H1 (cell line): ENCODE results near the gene EXOSC1. TPM values are rescaled to one million over a fixed set of nuclear protein-coding genes. Genes with fewer than 3 reads are reported as not detected.

Source experiments
- CTCF ChIA-PET: fragments of 300-600 bp; sonication (Branson Sonifier 250); formaldehyde crosslinking; loops from one replicate; lab custom pipeline; 2021; ENCODE audit not compliant: partially characterized antibody; lab: Charles Lee
- POLR2A ChIA-PET: fragments of 300-600 bp; sonication (Branson Sonifier 250); formaldehyde crosslinking; loops from one replicate; lab custom pipeline; 2021; ENCODE audit warnings: inconsistent platforms; ENCODE audit not compliant: partially characterized antibody; lab: Charles Lee
- DNase-seq, 2 experiments: peaks; one replicate each; pipeline versions ENCODE4 v3.0.0 to v3.0.0-alpha.2; 2010 to 2022; ENCODE audit warnings: low spot score in 2 of 2, low read depth in 1 of 2, mixed read lengths in 1 of 2
- FAIRE-seq: peaks from 2 replicates; lab custom pipeline; 2011; peaks lifted over from hg19 to GRCh38; lab: Jason Lieb, UNC
- H2AFZ ChIP-seq: 2 replicates; pipeline ENCODE4 v1.8.1; 2012; ENCODE audit warnings: low read length, inconsistent platforms
- H2AK5ac ChIP-seq: 2 replicates; pipeline ENCODE4 v1.6.1; 2013; ENCODE audit warnings: low read depth, low read length
- H2BK120ac ChIP-seq: replicated peaks from 2 replicates; pipeline ENCODE3; 2013; ENCODE audit warnings: low read depth, low read length, inconsistent platforms
- H2BK12ac ChIP-seq: 2 replicates; pipeline ENCODE4 v1.6.1; 2013; ENCODE audit warnings: low read depth, low read length
- H2BK15ac ChIP-seq: 2 replicates; pipeline ENCODE4 v1.6.1; 2013; ENCODE audit warnings: low read length
- H2BK20ac ChIP-seq: 2 replicates; pipeline ENCODE4 v1.6.1; 2013; ENCODE audit warnings: low read length
- H2BK5ac ChIP-seq: 2 replicates; pipeline ENCODE4 v1.6.1; 2013; ENCODE audit warnings: low read depth, low read length
- H3K14ac ChIP-seq: 2 replicates; pipeline ENCODE4 v1.6.1; 2013; ENCODE audit warnings: inconsistent platforms; ENCODE audit not compliant: insufficient read length
- H3K18ac ChIP-seq: 2 replicates; pipeline ENCODE4 v1.6.1; 2013; ENCODE audit warnings: low read length; ENCODE audit errors: extremely low read depth
- H3K23ac ChIP-seq: 2 replicates; pipeline ENCODE4 v1.6.1; 2013; ENCODE audit warnings: inconsistent platforms; ENCODE audit not compliant: insufficient read length
- H3K23me2 ChIP-seq: 2 replicates; pipeline ENCODE4 v1.6.1; 2013; ENCODE audit warnings: low read depth, low read length
- H3K27ac ChIP-seq: 2 replicates; pipeline ENCODE4 v1.6.1; 2011; ENCODE audit warnings: low read depth, low read length, inconsistent platforms
- H3K27me3 ChIP-seq, 4 experiments: replicated peaks in 1 of 4; 1 replicate in 1 of 4; 2 replicates in 3 of 4; pipeline versions ENCODE4 v1.6.1 to v1.8.1; 2011 to 2013; ENCODE audit warnings: low read length in 3 of 4, mild to moderate bottlenecking in 3 of 4, inconsistent platforms in 2 of 4, mixed read lengths in 2 of 4, moderate library complexity in 1 of 4; ENCODE audit not compliant: control insufficient read depth in 3 of 4, insufficient read depth in 3 of 4; ENCODE audit errors: extremely low read depth in 1 of 4
- H3K36me3 ChIP-seq, 4 experiments: 2 replicates each; pipeline versions ENCODE4 v1.6.1 to v1.8.1; 2011 to 2013; ENCODE audit warnings: mild to moderate bottlenecking in 4 of 4, low read length in 3 of 4, moderate library complexity in 2 of 4, control low read depth in 1 of 4, inconsistent platforms in 1 of 4; ENCODE audit not compliant: insufficient read depth in 4 of 4, control insufficient read depth in 2 of 4
- H3K4ac ChIP-seq: replicated peaks from 2 replicates; pipeline ENCODE3; 2013; ENCODE audit warnings: low read length, low read depth, mixed read lengths, inconsistent platforms; ENCODE audit not compliant: insufficient read length
- H3K4me1 ChIP-seq, 4 experiments: replicated peaks in 1 of 4; 1 replicate in 1 of 4; 2 replicates in 3 of 4; pipeline versions ENCODE4 v1.6.1 to v1.8.1; 2011 to 2013; ENCODE audit warnings: low read length in 3 of 4, inconsistent platforms in 2 of 4, mixed read lengths in 1 of 4; ENCODE audit not compliant: insufficient read depth in 4 of 4, control insufficient read depth in 3 of 4
- H3K4me2 ChIP-seq, 2 experiments: 2 replicates each; pipeline versions ENCODE4 v1.6.1 to v1.8.1; 2011 to 2013; ENCODE audit warnings: low read depth in 2 of 2, low read length in 2 of 2, control low read depth in 1 of 2, inconsistent platforms in 1 of 2, mild to moderate bottlenecking in 1 of 2; ENCODE audit not compliant: insufficient read depth in 1 of 2
- H3K4me3 ChIP-seq, 4 experiments: fragments of 200-600, 300-600 bp in 1 of 4; sonication (generic), shearing (Covaris generic), sonication (Bioruptor Twin) in 1 of 4; 2 replicates each; pipeline versions ENCODE4 v1.5.1 to v1.8.1; 2011 to 2016; ENCODE audit warnings: low read length in 4 of 4, low read depth in 3 of 4, control low read depth in 2 of 4, inconsistent platforms in 2 of 4, mild to moderate bottlenecking in 2 of 4, mixed read lengths in 1 of 4, moderate library complexity in 1 of 4; ENCODE audit not compliant: insufficient read depth in 2 of 4; ENCODE audit errors: extremely low read depth in 1 of 4
- H3K56ac ChIP-seq: replicated peaks from 2 replicates; pipeline ENCODE3; 2013; ENCODE audit warnings: low read depth, mild to moderate bottlenecking, mixed read lengths, low read length, inconsistent platforms; ENCODE audit not compliant: insufficient read length
- H3K79me1 ChIP-seq: 2 replicates; pipeline ENCODE4 v1.6.1; 2013; ENCODE audit warnings: low read depth, low read length, control low read depth
- H3K79me2 ChIP-seq, 2 experiments: 2 replicates each; pipeline versions ENCODE4 v1.6.1 to v1.8.1; 2012 to 2013; ENCODE audit warnings: low read length in 2 of 2, mild to moderate bottlenecking in 2 of 2, inconsistent platforms in 1 of 2; ENCODE audit not compliant: insufficient read depth in 2 of 2, control insufficient read depth in 1 of 2
- H3K9ac ChIP-seq, 4 experiments: replicated peaks in 1 of 4; 1 replicate in 1 of 4; 2 replicates in 3 of 4; pipeline versions ENCODE4 v1.6.1 to v1.8.1; 2011 to 2013; ENCODE audit warnings: low read depth in 3 of 4, low read length in 3 of 4, control low read depth in 2 of 4, mild to moderate bottlenecking in 2 of 4, moderate library complexity in 2 of 4, inconsistent platforms in 1 of 4; ENCODE audit errors: extremely low read depth in 1 of 4
- H3K9me3 ChIP-seq, 2 experiments: 2 replicates each; pipeline versions ENCODE4 v1.6.1 to v1.8.1; 2012 to 2013; ENCODE audit warnings: mild to moderate bottlenecking in 2 of 2, moderate library complexity in 2 of 2, control low read depth in 1 of 2, inconsistent platforms in 1 of 2, low read depth in 1 of 2, low read length in 1 of 2, mixed read lengths in 1 of 2; ENCODE audit not compliant: insufficient read depth in 2 of 2
- H4K20me1 ChIP-seq, 2 experiments: replicated peaks in 1 of 2; 2 replicates each; pipeline versions ENCODE3 to v1.8.1; 2011 to 2013; ENCODE audit warnings: inconsistent platforms in 2 of 2, low read length in 2 of 2, mild to moderate bottlenecking in 1 of 2; ENCODE audit not compliant: insufficient read depth in 2 of 2, control insufficient read depth in 1 of 2
- H4K5ac ChIP-seq: 2 replicates; pipeline ENCODE4 v1.6.1; 2013; ENCODE audit warnings: low read length, low read depth, mixed read lengths, inconsistent platforms; ENCODE audit not compliant: insufficient read length
- H4K8ac ChIP-seq: 2 replicates; pipeline ENCODE4 v1.8.0; 2013; ENCODE audit warnings: mild to moderate bottlenecking, moderate library complexity, low read length, inconsistent platforms; ENCODE audit not compliant: insufficient read depth; ENCODE audit errors: extremely low read depth
- H4K91ac ChIP-seq: replicated peaks from 2 replicates; pipeline ENCODE3; 2013; ENCODE audit warnings: low read length, mixed read lengths, inconsistent platforms; ENCODE audit not compliant: insufficient read length
- CEBPB ChIP-seq: IDR thresholded peaks from 2 replicates; pipeline ENCODE4 v1.6.1; 2012; ENCODE audit warnings: low read depth, low read length
- RFX5 ChIP-seq: IDR thresholded peaks from 2 replicates; pipeline ENCODE4 v1.6.1; 2011; ENCODE audit warnings: low read depth, low read length, improper control_type of control experiment, borderline replicate concordance
- SP4 ChIP-seq: IDR thresholded peaks from 2 replicates; pipeline ENCODE4 v1.6.1; 2012; ENCODE audit warnings: low read length, inconsistent platforms
- YY1 ChIP-seq: IDR thresholded peaks from 2 replicates; pipeline ENCODE4 v1.6.1; 2011; ENCODE audit warnings: low read depth, mild to moderate bottlenecking, low read length
- WGBS, 2 experiments: shearing (Covaris generic) in 1 of 2; methylation state at CpG; one replicate each; pipeline versions ENCODE4 v1.1.6 to v1.1.7; 2013 to 2015; ENCODE audit warnings: low lambda C conversion rate in 2 of 2, mixed read lengths in 2 of 2, inconsistent platforms in 1 of 2, low coverage in 1 of 2, missing lambda C conversion rate in 1 of 2; ENCODE audit not compliant: insufficient replicate concordance in 2 of 2, insufficient coverage in 1 of 2, insufficient read length in 1 of 2; ENCODE audit errors: extremely low coverage in 1 of 2, missing lambda C conversion rate in 1 of 2; 5-methylcytosine and 5-hydroxymethylcytosine counted together
- polyA plus RNA-seq, 7 experiments: library from polyadenylated mRNA; depleted of rRNA in 3 of 7; stranded (reverse) in 5 of 7; unstranded in 2 of 7; fragments of >200 nt in 5 of 7; fragments of 200-250 nt in 2 of 7; gene quantifications; 1 replicate in 5 of 7; 2 replicates in 1 of 7; 4 replicates in 1 of 7; pipeline versions ENCODE4 v1.2.1 to v1.2.3, GENCODE V29; 2011 to 2013; ENCODE audit warnings: missing spikeins in 2 of 7, mixed read lengths in 2 of 7
- total RNA-seq: library from RNA; stranded (reverse); fragmentation: NEBNext Ultra II Directional; extraction: Animal tissue kit (Norgen Biotek cat#: 25700); gene quantifications from 2 replicates; pipeline ENCODE4 v1.2.1, GENCODE V29; 2021

EXOSC1 gene
- total and polyA plus RNA-seq, 2 of the 8 experiments (the other 6 are each of a cell fraction or from before 2014, with no cell fraction given), result 52.1 to 68.1 TPM

DNA sequence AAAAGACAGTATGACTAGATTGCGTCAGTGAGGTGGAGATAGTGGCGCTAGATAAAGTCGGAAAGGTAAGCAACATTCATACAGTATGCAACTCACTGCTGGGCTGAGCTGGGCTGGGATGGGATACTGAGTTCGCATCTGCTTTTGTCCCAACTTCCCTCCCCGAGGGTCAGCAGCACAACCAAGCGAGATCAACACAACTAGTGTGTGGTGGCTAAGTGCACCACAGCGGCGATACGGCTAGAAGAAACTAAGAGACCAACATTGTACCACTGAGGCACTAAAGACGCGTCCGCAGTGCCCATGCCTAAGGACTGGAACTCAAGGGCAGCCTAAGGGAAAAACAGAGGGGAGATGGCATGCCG, 467 bp downstream of the EXOSC1 start:
- Histone ChIP-seq H4K8ac (peak overlapping the region; percentile 87), H3K4ac (peak overlapping the region; percentile 62), H3K23ac (no peak overlapping the region), H3K14ac (no peak overlapping the region), H3K27me3 (no peaks in the 10 kb centered on the region), H3K4me3 (peak overlapping the region; percentile 78 to 98 (median 87)), H2BK12ac (peak overlapping the region; percentile 45; the same call in 1 of the 2 replicates), H3K79me1 (peaks cover 13% of the 10 kb centered on the region), H2BK20ac (no peak overlapping the region), H3K56ac (no peak overlapping the region), H4K91ac (no peak overlapping the region), H2AFZ (peak overlapping the region; percentile 79), H4K5ac (peak overlapping the region; percentile 44), H3K27ac (peak overlapping the region; percentile 62), H3K36me3 (peaks cover 3 to 16% (median 12%) of the 10 kb centered on the region in 4 experiments; a peak in 5 of 8 replicates), H4K20me1 (peaks cover 0 to 4% of the 10 kb centered on the region in 2 experiments), H2BK15ac (no peak overlapping the region), H3K9me3 (no peaks in the 10 kb centered on the region), H3K23me2 (peaks cover 7% of the 10 kb centered on the region), H2BK120ac (no peak overlapping the region), H2BK5ac (peak overlapping the region; percentile 63; the same call in 1 of the 2 replicates), H3K79me2 (peaks cover 15 to 42% of the 10 kb centered on the region in 2 experiments), H3K18ac (peak overlapping the region; percentile 73; the same call in 1 of the 2 replicates), H2AK5ac (peak overlapping the region; percentile 40; the same call in 1 of the 2 replicates), H3K4me1 (peaks cover 0 to 8% (median under 1%) of the 10 kb centered on the region in 4 experiments; a peak in 5 of 7 replicates), H3K9ac (peak overlapping the region; percentile 68 to 92 (median 86)), H3K4me2 (peak overlapping the region; percentile 85 to 88)
- DNase-seq (no peak), FAIRE-seq (no peak)
- POLR2A ChIA-PET, result interaction anchor here (0.9 to 13.8 kb wide), 7 partner anchors 9 to 52 kb away, joined by 3 to 185 read pairs (median 3); no protein-coding TSS in a partner anchor
- CTCF ChIA-PET, result interaction anchor here (0.6 to 2.5 kb wide), 4 partner anchors 34 to 273 kb away, joined by 3 to 19 read pairs (median 4); no protein-coding TSS in a partner anchor
- TF ChIP-seq CEBPB (0 out of 2 replicates have a peak, but pooled peaks have one; percentile 8), SP4 (no peak), RFX5 (no peak), YY1 (no peak)
- WGBS, 2 experiments, result 6% methylated on average over 13 of the region's 13 CpGs; no CpG with 5 or more reads in 1 of the 2 experiments
